HG03432 (cell line): ENCODE results near the gene RIPOR3.

Experiments used
- ATAC-seq: cut with Tn5 transposase; IDR thresholded peaks from one replicate; pipeline ENCODE4 v1.9.1; 2021; ENCODE audit warnings: mild to moderate bottlenecking, moderate library complexity; ENCODE audit not compliant: unreplicated experiment

RIPOR3 gene

DNA sequence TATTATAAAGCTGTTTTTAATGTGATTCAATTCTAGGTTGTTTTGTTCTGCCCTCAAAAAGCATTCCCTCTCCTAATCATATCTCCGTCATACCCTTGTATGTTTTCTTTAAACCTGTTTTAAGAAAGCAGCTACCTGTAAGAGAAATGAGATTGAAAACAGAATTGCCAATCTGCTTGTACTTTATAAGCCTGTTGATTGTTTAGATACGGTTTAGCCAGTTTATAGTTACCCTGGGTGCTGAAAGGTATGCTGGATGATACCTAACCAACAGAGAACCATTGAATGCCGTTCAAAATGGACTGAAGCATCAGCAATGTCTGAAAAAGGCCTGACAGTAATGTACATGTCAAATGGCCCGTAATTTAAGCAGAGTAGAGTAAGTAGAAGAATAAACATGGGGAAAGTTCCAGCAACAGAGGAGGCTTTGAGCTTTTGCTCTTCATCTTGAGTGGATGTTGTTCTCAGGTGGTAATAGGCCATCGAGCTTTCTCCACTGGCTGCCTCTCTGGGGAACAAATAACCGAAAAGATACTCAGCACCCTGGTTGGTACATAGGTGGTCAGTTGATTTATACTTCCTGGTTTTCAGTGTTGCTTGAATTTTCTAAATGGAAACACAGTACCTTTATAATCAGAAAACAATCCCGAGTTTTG is 153.7 kb downstream of the RIPOR3 start:
- ATAC-seq: no peak

DNA sequence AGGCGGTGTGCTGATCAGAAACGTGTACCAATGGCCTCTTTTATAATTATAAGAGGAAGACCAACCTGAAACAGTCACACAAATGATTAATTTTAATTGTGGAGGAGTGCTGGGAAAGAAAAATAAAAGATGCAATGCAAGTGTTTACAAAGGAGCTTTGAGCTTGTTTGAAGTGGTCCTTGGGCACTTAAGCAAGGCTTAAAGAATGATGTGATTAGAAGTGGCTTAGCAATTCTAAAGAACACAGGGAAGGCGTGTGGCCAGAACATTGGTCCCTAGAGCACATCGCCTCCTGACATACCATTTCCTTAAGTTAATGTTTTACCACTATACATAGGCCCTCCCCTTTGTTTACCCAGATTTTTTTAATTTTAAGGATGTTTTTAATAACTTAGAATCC is 155.0 kb downstream of the RIPOR3 start:
- ATAC-seq: no peak
